GM12864 (cell line): ENCODE results near the gene TREML1.

Experiments used
- DNase-seq: peaks from one replicate; pipeline ENCODE4 v3.0.0-alpha.2; 2011; ENCODE audit warnings: low read depth
- H3K4me3 ChIP-seq: 2 replicates; pipeline ENCODE4 v1.5.1; 2011; ENCODE audit warnings: mild to moderate bottlenecking, low read depth, low read length, control low read depth
- TF ChIP-seq, protein P1 (sequence below): IDR thresholded peaks from 2 replicates; pipeline ENCODE4 v1.5.1; 2011; ENCODE audit warnings: low read depth, mild to moderate bottlenecking, moderate library complexity, low read length, control low read depth, inconsistent platforms; ENCODE audit errors: missing control alignments

Gene TREML1

DNA sequence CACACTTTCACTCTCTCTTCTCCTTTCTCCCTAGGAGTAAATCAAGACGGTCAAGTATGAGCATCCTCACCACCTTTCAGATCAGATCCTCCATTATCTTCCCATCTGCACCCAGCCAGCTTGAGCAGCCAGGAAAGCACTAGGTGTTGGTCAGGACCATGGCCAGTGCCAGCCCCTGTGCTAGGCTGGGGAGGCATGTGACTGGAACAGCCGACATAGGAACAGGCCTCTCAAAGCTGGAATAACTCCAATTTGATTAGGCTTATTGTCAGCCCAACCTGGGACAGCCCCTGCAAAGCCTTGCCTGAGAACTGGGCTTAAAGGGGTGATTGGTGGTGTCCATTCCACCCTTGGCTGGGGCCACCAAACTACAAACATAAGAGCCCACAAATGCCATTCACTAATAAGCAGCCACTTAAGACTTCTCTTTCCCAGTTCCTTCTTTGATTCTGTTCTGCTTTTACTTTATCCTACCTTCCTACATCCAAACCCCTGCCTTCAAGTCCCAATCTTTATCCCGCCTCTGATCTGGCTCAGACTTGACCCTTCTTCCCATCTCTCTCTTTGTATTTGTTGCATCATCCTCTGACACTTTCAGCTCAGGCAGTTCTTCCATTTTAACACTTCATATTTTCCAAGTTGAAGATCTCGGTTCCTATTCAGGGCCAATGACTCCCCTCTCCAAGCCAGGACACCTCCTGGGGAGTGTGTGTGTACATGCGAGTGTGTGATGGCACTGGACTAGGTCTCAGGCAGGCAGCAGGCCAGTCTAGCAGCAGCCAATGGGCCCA is 13.2 kb upstream of the TREML1 start:
- no peak for DNase-seq
- H3K4me3 ChIP-seq = no peak overlapping the region
- TF ChIP-seq, protein P1, sequence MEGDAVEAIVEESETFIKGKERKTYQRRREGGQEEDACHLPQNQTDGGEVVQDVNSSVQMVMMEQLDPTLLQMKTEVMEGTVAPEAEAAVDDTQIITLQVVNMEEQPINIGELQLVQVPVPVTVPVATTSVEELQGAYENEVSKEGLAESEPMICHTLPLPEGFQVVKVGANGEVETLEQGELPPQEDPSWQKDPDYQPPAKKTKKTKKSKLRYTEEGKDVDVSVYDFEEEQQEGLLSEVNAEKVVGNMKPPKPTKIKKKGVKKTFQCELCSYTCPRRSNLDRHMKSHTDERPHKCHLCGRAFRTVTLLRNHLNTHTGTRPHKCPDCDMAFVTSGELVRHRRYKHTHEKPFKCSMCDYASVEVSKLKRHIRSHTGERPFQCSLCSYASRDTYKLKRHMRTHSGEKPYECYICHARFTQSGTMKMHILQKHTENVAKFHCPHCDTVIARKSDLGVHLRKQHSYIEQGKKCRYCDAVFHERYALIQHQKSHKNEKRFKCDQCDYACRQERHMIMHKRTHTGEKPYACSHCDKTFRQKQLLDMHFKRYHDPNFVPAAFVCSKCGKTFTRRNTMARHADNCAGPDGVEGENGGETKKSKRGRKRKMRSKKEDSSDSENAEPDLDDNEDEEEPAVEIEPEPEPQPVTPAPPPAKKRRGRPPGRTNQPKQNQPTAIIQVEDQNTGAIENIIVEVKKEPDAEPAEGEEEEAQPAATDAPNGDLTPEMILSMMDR = no peak

DNA sequence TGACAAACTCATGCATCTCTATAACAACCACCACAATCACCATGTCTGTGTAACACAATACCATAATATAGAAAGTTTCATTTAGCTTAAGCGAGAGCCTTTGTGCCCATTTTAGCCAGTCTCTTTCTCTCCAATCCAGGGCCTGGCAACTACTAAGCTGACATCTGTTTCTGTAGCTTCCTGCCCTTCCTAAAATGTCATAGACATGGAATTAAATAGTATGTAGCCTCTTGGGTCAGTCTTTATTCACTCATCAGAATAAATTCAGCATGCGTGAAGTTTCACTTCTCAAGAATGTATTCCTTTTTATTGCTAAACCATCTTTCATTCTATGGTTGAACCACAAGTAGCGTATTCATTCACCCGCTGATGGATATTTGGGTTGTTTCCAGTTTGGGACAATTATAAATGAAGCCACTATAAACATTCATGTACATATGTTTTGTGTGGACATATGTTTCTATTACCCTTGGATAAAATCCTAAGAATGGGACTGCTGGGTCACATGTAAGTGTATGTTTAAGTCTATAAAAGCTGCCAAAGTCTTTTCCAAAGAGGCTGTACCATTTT is 10.5 kb upstream of the TREML1 start:
- DNase-seq = no peak
- TF ChIP-seq, protein P1 = no peak
- no peak overlapping the region for H3K4me3 ChIP-seq

DNA sequence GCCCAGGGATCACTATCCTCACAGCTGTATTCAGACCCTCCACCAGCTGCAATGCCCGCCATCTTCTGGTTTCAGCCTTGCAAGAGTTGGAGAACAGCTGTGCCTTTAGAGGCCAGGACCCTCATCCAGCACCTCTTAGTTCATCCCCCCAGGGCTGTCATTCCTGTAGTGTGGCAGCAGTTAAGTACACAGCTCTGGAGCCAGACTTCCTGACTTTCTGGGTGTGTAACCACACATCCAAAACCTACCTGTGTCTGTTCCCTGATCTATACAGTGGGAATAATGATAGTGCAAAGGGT is 9.2 kb upstream of the TREML1 start:
- TF ChIP-seq, protein P1 = no peak
- H3K4me3 ChIP-seq = no peak overlapping the region
- no peak for DNase-seq

DNA sequence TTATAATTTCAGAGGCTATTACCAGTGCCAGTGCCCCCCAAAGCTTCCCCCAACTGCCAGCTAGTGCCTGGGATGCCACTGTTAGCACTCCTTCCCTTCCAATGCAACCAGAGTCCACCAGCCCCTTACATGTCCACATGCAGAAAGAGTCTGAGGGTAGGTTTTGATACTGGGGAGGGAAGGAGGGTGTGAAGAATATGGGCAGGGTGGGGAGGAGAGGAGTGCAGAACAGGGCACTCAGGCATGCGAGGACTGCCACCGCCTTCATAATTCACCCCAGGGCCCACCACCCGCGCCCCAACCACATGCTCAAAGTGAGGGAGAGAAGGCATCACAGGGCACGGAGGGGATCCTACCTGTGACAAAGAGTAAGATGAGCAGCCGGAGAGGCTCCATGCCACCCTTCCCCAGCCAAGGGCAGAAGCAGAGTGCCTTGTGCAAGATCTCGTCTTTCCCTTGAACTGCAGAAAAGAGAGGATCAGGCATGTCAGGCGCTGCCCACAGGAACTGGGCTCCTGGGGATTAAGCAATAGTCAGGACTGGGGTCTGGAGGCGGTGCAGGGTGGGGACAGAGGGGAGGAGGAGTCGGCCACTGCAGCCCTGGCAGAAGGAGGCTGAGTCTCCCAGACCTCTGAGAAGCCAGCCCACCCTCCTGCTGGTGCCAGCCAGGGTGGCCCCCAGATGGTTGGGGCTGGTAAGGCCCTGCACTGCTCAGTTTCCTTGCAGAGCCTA is 8.7 kb upstream of the TREML1 start, which contains the start of gene TREM2:
TSS of gene TREM2 (minus strand) at position 430 of the 732 bp plus-strand sequence. CDS start at position 396, 34 bp downstream.
- TF ChIP-seq, protein P1 = no peak
- H3K4me3 ChIP-seq = no peak within 1 kb of the TSS
- DNase-seq = no peak

DNA sequence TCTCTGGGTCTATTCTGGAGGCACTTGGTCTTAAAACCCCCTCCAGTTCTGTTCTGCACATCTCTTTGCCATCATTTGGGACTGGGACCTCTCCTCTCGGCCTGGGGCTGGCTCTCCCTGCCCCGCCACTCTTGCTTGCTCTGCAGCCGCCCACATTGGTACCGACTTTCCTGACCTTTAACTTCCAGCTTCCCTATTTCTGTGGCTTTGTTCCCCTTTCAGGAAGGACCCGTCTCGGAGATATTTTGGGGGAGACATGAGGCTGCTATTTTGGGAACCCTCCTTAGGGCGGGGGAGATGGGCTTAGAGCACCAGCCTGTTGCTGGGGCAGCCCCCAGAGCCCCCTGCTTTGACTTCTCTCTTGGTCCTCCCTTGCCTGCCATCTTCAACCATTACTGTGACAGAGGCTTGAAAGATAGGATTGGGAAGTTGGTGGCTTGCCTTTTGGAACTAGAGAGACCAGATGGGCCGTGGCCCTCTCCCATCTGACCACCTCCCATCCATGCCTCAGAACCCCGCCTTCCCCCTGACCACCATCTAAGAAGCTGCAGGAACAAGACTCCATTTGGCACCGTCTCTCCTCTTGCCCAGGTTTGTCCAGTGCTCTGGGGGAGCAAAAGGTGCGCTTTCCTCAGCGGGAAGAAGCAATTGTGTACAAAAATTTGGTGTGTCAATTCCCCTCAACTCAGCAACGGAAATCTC is 7.9 kb upstream of the TREML1 start:
- DNase-seq = no peak
- H3K4me3 ChIP-seq = no peak overlapping the region
- TF ChIP-seq, protein P1 = no peak

DNA sequence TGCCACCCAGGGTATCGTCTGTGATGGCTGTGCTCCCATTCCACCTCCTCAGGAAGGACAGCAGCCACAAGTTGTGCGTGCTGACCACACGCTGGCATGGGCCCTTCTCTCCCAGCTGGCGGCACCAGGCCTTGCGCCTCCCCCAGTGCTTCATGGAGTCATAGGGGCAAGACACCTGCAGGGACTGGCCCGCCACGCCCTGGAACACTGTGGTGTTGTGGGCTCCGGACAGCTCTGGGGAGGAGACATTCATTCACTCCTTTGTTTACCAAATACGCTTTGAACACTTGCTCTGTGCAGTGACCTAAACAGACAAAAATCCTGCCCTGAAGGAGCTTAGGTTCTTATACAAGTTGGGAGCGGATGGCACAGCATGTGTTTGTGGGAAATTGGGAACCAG is 7.2 kb upstream of the TREML1 start:
- TF ChIP-seq, protein P1 = no peak
- no peak for DNase-seq
- no peak overlapping the region for H3K4me3 ChIP-seq
